GM21447 (cell line): ENCODE measurements around the gene CDH7.

Source experiments
- ATAC-seq: cut with Tn5 transposase; IDR thresholded peaks from one replicate; pipeline ENCODE4 v1.9.1; 2021; ENCODE audit not compliant: unreplicated experiment

CDH7 gene

GRCh38 chr18:65750389-65751154 is at the start of gene CDH7:
Gene CDH7 (plus strand): TSS chr18:65751012. CDS start chr18:65762843, 11,831 bp downstream.
- no peak for ATAC-seq

GRCh38 chr18:65704046-65704445 is 46.8 kb upstream of the CDH7 start:
- no peak for ATAC-seq

- no peak for ATAC-seq
These were observed 44.2 kb upstream of the CDH7 start for GRCh38 chr18:65706646-65707045.

- ATAC-seq = no peak
These were observed 39.3 kb upstream of the CDH7 start for GRCh38 chr18:65711493-65711892.

- no peak for ATAC-seq
These were observed 29.2 kb upstream of the CDH7 start for GRCh38 chr18:65721619-65722018.

GRCh38 chr18:65725251-65726050 is 25.4 kb upstream of the CDH7 start:
- no peak for ATAC-seq

GRCh38 chr18:65735155-65735554 is 15.7 kb upstream of the CDH7 start:
- ATAC-seq = no peak

- ATAC-seq = no peak
These were observed 13.3 kb upstream of the CDH7 start for GRCh38 chr18:65737471-65737955.

GRCh38 chr18:65746936-65747335 is 3.9 kb upstream of the CDH7 start:
- ATAC-seq = no peak

GRCh38 chr18:65748321-65748720 is 2.5 kb upstream of the CDH7 start:
- no peak for ATAC-seq

- no peak for ATAC-seq
These were observed 971 bp upstream of the CDH7 start for GRCh38 chr18:65749841-65750240.

GRCh38 chr18:65751155-65752085 is 608 bp downstream of the CDH7 start:
- ATAC-seq = no peak

- no peak for ATAC-seq
These were observed 2.0 kb downstream of the CDH7 start for GRCh38 chr18:65752625-65753325.

GRCh38 chr18:65753520-65753919 is 2.7 kb downstream of the CDH7 start:
- ATAC-seq = no peak

- ATAC-seq = no peak
These were observed 3.3 kb downstream of the CDH7 start for GRCh38 chr18:65754121-65754520.

GRCh38 chr18:65755616-65756015 is 4.8 kb downstream of the CDH7 start:
- no peak for ATAC-seq

GRCh38 chr18:65760457-65760856 is 9.6 kb downstream of the CDH7 start:
- ATAC-seq = no peak

- no peak for ATAC-seq
These were observed 11.0 kb downstream of the CDH7 start for GRCh38 chr18:65761636-65762295.

GRCh38 chr18:65762556-65762955 is 11.7 kb downstream of the CDH7 start:
- ATAC-seq = no peak

- ATAC-seq = no peak
These were observed 16.6 kb downstream of the CDH7 start for GRCh38 chr18:65767406-65767805.
